NCI-H1694 (cell line): ENCODE measurements around the gene C10orf71.

ENCODE experiments used
- DNase-seq: peaks from one replicate; lab custom pipeline; 2025; lab: John Stamatoyannopoulos, UW

The C10orf71 gene

GRCh38 chr10:49334964-49335363, 36.0 kb downstream of the C10orf71 start:
- DNase-seq, result no peak

- DNase-seq, result no peak
Measured at GRCh38 chr10:49335364-49335972, 36.5 kb downstream of the C10orf71 start.

- DNase-seq, result no peak
Measured at GRCh38 chr10:49338604-49339003, 39.6 kb downstream of the C10orf71 start.

DNA sequence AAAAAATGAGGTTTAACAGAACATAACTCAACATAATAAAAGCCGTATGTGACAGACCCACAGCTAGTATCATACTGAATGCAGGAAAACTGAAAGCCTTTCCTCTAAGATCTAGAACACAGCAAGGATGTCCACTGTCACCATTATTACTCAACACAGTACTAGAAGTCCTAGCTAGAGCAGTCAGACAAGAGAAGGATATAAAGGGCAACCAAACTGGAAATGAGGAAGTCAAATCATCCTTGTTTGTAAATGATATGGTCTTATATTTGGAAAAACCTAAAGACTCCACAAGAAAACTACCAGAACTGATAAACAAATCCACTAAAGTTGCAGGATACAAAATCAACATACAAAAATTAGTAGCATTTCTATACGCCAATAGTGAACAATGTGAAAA, 45.9 kb downstream of the C10orf71 start:
- no peak for DNase-seq

- no peak for DNase-seq
Measured at GRCh38 chr10:49347342-49347741, 48.4 kb downstream of the C10orf71 start.

GRCh38 chr10:49347827-49348226, 48.9 kb downstream of the C10orf71 start:
- no peak for DNase-seq

DNA sequence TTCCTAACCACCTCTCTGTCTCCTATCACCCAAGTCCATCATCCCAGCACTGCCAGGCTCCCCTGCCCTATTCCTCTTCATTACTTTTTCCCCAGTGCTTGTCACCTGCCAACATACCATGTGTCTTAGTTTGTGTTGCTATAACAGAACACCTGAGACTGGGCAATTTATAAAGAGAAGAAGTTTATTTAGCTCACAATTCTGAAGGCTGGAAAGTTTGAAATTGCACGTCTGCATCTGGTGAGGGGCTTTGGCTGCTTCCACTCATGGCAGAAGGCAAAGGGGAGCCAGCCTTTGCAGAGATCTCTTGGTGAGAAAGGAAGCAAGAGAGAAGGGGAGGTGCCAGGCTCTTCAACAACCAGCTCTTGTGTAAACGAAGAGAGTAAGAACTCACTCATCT, 49.6 kb downstream of the C10orf71 start:
- no peak for DNase-seq

DNA sequence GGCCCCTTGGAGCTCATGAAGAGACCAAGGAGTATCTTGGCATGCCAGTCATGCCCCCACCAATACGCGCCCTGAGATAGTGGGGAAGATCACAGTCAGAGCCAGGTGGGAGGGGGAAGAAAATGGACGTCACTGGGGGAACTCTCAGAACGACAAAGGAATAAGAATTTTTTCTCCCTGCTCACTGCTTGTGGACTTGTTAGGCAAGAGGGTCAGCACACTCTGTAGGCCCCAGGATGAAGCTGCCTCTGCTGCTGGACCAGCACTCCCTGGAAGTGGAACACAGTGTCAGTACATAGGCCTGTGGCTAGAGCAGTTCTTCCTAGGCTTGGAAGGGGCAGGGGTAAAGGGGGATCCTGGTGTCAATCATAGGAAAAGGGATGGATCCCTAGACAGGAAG, 50.4 kb downstream of the C10orf71 start:
- DNase-seq, result no peak

- no peak for DNase-seq
Measured at GRCh38 chr10:49350138-49350537, 51.2 kb downstream of the C10orf71 start.

GRCh38 chr10:49350846-49351532, 52.0 kb downstream of the C10orf71 start:
- no peak for DNase-seq

DNA sequence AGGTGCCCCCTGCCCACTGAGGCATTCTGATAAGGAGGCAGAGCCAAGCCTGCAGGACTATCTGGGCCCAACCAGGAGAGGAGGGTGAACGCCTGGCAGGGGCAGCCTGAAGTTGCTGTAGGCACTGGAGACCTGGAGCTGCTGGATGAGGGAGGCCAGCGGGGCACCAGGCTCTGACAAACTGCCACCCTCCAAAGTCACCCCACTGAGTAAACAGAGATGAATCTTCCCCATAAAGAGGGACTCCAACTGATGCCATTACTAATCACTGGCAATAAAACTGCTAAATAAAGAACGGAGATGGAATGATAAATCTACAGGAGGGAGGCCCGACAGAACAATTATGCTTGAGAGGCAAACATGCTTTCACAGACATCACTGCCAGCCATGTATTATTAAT, 52.7 kb downstream of the C10orf71 start:
- DNase-seq, result no peak

GRCh38 chr10:49352323-49352722, 53.4 kb downstream of the C10orf71 start:
- no peak for DNase-seq

GRCh38 chr10:49353026-49353894, 54.3 kb downstream of the C10orf71 start:
- DNase-seq, result no peak

- DNase-seq, result no peak
Measured at GRCh38 chr10:49353895-49354566, 55.1 kb downstream of the C10orf71 start.

GRCh38 chr10:49354593-49354992, 55.6 kb downstream of the C10orf71 start:
- no peak for DNase-seq

DNA sequence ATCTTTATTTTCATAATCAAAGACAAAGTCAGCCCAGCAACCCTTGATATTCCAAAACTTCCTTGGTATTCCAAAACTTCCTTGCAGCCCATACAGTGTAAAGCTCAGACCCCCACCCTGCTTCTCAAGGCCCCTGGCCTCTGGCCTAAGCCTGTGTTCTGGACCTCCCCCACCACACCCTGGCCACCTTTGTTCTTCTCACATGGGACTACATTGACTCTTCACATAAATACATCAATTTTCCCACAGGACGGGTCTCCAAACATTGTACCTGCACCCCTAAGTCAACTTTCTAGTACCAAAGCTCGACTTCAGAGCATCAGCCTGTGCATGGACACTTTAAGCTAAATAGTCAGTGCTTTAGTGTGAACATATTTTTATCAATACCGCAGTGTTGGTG, 56.3 kb downstream of the C10orf71 start:
- DNase-seq, result no peak

DNA sequence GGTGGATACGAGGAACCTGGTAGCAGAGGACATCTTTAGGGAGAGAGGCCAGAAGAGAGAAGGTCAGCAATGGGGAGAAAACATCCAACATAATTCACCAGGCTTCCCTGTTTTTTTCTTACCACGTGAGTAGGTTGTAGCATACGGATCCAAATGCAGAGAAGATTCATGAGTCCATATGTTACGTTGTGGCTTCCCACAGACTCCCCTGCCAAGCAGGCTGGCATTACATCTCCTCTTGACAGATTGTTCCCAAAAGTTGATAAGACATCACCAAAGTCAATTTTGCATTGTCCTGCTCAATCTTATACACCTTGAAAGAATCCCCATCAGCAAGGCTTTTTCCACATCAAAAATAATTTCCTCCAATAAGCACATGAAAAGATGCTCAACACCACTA, 57.2 kb downstream of the C10orf71 start:
- DNase-seq, result no peak

DNA sequence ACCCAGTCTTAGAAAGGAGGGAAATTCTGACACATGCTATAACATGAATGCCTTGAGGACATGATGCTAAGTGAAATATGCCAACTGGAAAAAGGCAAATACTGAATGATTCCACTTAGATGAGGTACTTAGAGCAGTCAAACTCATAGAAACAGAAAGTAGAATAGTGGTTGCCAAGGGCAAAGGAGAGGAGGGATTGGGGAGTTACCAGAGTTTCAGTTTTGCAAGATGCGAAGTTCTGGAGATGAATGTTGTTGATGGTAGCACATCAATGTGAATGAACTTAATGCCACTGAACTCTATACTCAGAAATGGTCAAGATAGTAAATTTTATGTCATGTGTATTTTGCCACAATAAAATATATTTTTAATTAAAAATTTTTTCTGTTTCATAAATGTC, 58.0 kb downstream of the C10orf71 start:
- no peak for DNase-seq

DNA sequence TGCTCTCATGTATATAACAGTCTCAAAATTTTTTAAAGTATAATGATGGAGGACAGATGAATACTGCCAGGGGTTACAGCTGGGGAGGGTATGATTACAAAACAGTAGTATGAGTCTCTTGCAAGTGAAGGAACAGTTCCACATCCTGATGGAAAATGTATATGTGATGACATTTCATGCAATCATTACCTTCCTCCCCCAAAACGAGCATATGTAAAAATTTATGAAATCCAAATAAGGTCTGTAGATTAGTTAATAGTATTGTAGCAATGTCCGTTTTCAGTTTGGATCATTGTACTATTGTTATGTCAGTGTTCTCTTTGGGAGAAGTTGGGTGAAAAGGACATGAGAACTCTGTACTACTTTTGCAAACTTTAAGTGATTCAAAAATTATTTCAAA, 58.9 kb downstream of the C10orf71 start:
- DNase-seq, result no peak

DNA sequence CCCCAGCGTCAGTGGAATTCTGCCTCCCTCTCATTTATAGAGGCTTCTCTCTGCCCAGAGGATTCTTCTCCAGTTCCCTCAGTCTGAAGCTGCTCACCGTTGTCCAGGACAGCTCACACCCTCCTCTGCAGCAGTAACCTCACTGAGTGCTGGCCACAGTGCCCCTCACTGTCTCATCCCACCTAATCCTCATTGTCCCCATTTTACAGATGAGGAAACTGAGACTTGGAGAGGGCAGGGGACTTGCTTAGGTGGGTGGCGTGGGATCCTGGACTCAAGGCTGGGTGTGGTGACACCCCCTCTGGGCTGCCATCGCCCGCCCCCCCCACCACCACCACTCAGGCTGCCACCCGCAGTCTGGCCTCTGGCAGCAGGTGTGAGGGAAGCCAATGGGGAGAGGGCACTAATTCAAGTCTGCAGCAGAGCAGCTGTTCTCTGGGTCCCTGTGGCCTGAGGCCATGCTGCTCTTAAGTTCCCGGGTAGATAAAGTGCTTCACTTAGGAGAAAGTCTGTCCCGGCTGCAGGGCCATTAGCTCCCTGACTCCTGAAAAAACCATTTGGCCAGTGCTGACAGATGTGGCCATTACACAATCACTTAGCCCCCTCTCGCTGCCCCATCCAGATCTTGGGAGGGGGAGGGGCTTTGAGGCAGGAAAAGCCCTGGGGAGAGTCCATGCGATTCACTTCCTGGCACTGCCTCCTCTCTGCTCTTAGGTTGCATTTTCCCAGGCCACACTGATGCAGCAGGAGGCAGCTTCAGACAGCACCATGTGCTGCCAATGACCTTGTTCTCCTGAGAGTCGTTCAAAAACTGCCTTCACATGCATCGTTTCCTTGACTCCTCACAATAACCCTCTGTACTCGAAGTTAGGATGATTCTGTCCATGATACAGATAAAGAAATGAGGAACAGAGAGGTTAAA, 60.6 kb downstream of the C10orf71 start:
- DNase-seq, result no peak
